ENCODE results near the gene DCTD. TPM values are rescaled to one million over a fixed set of nuclear protein-coding genes. Genes with fewer than 3 reads are reported as not detected.

The DCTD gene
- total RNA-seq, 1 donor from 2014 or later = 93.4 TPM

DNA sequence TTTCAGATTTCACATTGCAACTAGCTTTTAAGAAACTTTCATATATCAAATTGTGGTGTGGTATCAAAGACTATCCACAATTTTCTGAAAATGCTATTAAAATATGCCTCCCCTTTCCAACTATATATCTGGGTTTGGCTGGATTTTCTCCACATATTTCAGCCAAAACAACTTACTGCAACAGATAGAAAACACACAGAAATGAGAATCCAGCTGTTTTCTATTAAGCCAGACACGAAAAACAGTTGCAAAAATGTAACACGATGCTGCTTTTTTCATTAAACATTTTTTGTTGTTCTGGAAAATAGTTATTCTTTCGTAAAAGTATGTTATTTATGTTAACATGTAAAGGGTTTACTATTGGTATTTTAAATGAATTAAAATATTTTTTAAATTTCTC, 33.1 kb downstream of the DCTD start:
- H3K4me3 ChIP-seq = no peak overlapping the region
- H3K79me2 ChIP-seq (ENCODE audit: low read depth) = no peaks in the 10 kb centered on the region
- H3K4me1 ChIP-seq = peaks cover 5% of the 10 kb centered on the region
- Mint-ChIP-seq H3K9me3 (peaks cover 12% of the 10 kb centered on the region), H3K27ac (no peak overlapping the region), H3K27me3 (ENCODE audit: insufficient read depth, low read depth) (peaks cover 2% of the 10 kb centered on the region), H3K36me3 (peaks cover 49% of the 10 kb centered on the region), H3K4me1 (peaks cover 17% of the 10 kb centered on the region), H3K4me3 (no peak overlapping the region)
- no peak overlapping the region for H3K27ac ChIP-seq
- H2AFZ ChIP-seq (replicated peaks) = no peak overlapping the region
- H3K9me3 ChIP-seq (ENCODE audit: low read depth) = no peaks in the 10 kb centered on the region
- no peak overlapping the region for H3K4me2 ChIP-seq
- peaks cover 7% of the 10 kb centered on the region for H3F3A ChIP-seq (ENCODE audit: low read depth)
- DNase-seq (ENCODE audit: low spot score) = no peak
- H3K27me3 ChIP-seq = no peaks in the 10 kb centered on the region
- peaks cover 15% of the 10 kb centered on the region for H3K36me3 ChIP-seq
- no peak overlapping the region for H3K9ac ChIP-seq
- TF ChIP-seq EZH2 (IDR thresholded peaks at IDR 0.05) (no peak), EZH2phosphoT487 (IDR thresholded peaks at IDR 0.05) (no peak)
- TF ChIP-seq, protein P1, sequence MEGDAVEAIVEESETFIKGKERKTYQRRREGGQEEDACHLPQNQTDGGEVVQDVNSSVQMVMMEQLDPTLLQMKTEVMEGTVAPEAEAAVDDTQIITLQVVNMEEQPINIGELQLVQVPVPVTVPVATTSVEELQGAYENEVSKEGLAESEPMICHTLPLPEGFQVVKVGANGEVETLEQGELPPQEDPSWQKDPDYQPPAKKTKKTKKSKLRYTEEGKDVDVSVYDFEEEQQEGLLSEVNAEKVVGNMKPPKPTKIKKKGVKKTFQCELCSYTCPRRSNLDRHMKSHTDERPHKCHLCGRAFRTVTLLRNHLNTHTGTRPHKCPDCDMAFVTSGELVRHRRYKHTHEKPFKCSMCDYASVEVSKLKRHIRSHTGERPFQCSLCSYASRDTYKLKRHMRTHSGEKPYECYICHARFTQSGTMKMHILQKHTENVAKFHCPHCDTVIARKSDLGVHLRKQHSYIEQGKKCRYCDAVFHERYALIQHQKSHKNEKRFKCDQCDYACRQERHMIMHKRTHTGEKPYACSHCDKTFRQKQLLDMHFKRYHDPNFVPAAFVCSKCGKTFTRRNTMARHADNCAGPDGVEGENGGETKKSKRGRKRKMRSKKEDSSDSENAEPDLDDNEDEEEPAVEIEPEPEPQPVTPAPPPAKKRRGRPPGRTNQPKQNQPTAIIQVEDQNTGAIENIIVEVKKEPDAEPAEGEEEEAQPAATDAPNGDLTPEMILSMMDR (IDR thresholded peaks at IDR 0.05) = no peak
- no peaks in the 10 kb centered on the region for H4K20me1 ChIP-seq (ENCODE audit: low read depth)

DNA sequence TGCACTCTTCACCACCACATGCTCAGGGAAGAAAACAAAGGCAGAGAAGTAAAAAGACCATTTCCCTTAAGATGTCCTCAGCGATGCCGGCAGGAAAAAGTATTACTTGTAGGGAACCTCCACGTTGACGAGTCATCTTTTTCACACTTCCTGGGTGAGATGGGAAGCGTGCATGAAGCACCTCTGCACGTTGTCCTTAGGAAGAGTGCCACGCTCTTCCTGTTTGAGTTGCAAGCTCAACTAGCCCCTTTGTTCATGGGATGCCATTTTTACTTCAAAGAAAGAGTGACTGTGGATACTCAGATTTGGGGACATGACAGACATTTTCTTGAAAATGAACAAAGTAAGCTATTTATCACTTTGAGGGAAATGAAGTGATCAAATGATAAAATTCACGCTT, 33.8 kb downstream of the DCTD start:
- Histone ChIP-seq H3K27me3 (no peaks in the 10 kb centered on the region), H3K4me1 (peaks cover 5% of the 10 kb centered on the region), H3F3A (ENCODE audit: low read depth) (peaks cover 7% of the 10 kb centered on the region), H4K20me1 (ENCODE audit: low read depth) (no peaks in the 10 kb centered on the region), H3K27ac (no peak overlapping the region), H3K4me3 (no peak overlapping the region), H3K9me3 (ENCODE audit: low read depth) (no peaks in the 10 kb centered on the region), H3K4me2 (no peak overlapping the region), H3K79me2 (ENCODE audit: low read depth) (no peaks in the 10 kb centered on the region), H3K9ac (no peak overlapping the region), H2AFZ (replicated peaks) (no peak overlapping the region), H3K36me3 (peaks cover 13% of the 10 kb centered on the region)
- Mint-ChIP-seq H3K4me3 (no peak overlapping the region), H3K36me3 (peaks cover 44% of the 10 kb centered on the region), H3K27ac (no peak overlapping the region), H3K4me1 (peaks cover 17% of the 10 kb centered on the region), H3K27me3 (ENCODE audit: insufficient read depth, low read depth) (peaks cover 4% of the 10 kb centered on the region), H3K9me3 (peaks cover 12% of the 10 kb centered on the region)
- TF ChIP-seq, protein P1 (IDR thresholded peaks at IDR 0.05) = no peak
- TF ChIP-seq EZH2 (IDR thresholded peaks at IDR 0.05) (no peak), EZH2phosphoT487 (IDR thresholded peaks at IDR 0.05) (no peak)
- DNase-seq (ENCODE audit: low spot score) = no peak

DNA sequence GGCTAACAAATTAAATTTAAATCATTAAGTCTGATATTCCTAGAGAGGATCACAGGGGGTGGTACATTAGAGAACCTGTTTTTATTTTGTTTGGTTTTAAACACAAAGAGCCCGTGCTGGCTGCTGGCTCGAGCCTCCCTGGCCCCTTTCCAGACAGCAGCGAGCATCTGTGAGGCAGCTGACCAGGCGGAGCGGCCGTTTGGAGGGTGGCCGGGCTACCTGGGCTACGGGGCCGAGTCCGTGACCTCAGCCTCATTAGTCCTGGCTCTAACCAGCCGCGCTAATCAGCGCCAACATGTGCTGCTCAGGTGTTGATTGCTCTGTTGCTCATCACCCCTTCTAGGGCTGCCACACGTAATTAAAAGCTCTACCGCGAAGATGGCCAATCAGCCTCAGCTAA, 35.3 kb downstream of the DCTD start:
- peaks cover 5% of the 10 kb centered on the region for H3K4me1 ChIP-seq
- H3K4me3 ChIP-seq = no peak overlapping the region
- H2AFZ ChIP-seq (replicated peaks) = no peak overlapping the region
- Mint-ChIP-seq H3K9me3 (peaks cover 12% of the 10 kb centered on the region), H3K4me3 (no peak overlapping the region), H3K27ac (peak overlapping the region; percentile 47), H3K4me1 (peaks cover 17% of the 10 kb centered on the region), H3K36me3 (peaks cover 37% of the 10 kb centered on the region), H3K27me3 (ENCODE audit: insufficient read depth, low read depth) (peaks cover 4% of the 10 kb centered on the region)
- no peak overlapping the region for H3K27ac ChIP-seq
- H3K9ac ChIP-seq = no peak overlapping the region
- no peaks in the 10 kb centered on the region for H4K20me1 ChIP-seq (ENCODE audit: low read depth)
- TF ChIP-seq EZH2 (IDR thresholded peaks at IDR 0.05) = no peak
- TF ChIP-seq, protein P1 (IDR thresholded peaks at IDR 0.05) = no peak
- no peak for TF ChIP-seq EZH2phosphoT487 (IDR thresholded peaks at IDR 0.05)
- H3K9me3 ChIP-seq (ENCODE audit: low read depth) = no peaks in the 10 kb centered on the region
- H3K79me2 ChIP-seq (ENCODE audit: low read depth) = no peaks in the 10 kb centered on the region
- H3K27me3 ChIP-seq = no peaks in the 10 kb centered on the region
- H3K4me2 ChIP-seq = no peak overlapping the region
- no peak for DNase-seq (ENCODE audit: low spot score)
- H3K36me3 ChIP-seq = peaks cover 13% of the 10 kb centered on the region
- peaks cover 7% of the 10 kb centered on the region for H3F3A ChIP-seq (ENCODE audit: low read depth)
